HepG2 (cell line): Measurements from ENCODE around the gene KHNYN. TPM values are rescaled to one million over a fixed set of nuclear protein-coding genes. Genes with fewer than 3 reads are reported as not detected.

Experiments used
- AHDC1 ChIP-seq: sonication (generic); formaldehyde crosslinking; IDR thresholded peaks from 2 replicates; pipeline ENCODE4 v1.5.1; 2020; ENCODE audit warnings: mild to moderate bottlenecking, missing genetic modification reagents, borderline replicate concordance
- EZH2 ChIP-seq: conservative IDR thresholded peaks from 2 replicates; pipeline ENCODE4 v1.6.1; 2012; ENCODE audit warnings: mild to moderate bottlenecking, low read depth, low read length, moderate library complexity
- GATAD2A ChIP-seq: IDR thresholded peaks from 2 replicates; pipeline ENCODE4 v1.6.1; 2016
- HDAC2 ChIP-seq: sonication (generic); formaldehyde crosslinking; IDR thresholded peaks from 2 replicates; pipeline ENCODE4 v1.4.0; 2020; ENCODE audit warnings: missing genetic modification reagents
- HOXA5 ChIP-seq: sonication (generic); formaldehyde crosslinking; IDR thresholded peaks from 2 replicates; pipeline ENCODE4 v1.4.0; 2020; ENCODE audit warnings: missing genetic modification reagents
- MEIS1 ChIP-seq: sonication (generic); formaldehyde crosslinking; IDR thresholded peaks from 2 replicates; pipeline ENCODE4 v1.9.0; 2021; ENCODE audit warnings: mild to moderate bottlenecking, missing genetic modification reagents, moderate library complexity, borderline replicate concordance
- MYNN ChIP-seq: sonication (generic); formaldehyde crosslinking; IDR thresholded peaks from 2 replicates; pipeline ENCODE4 v1.4.0; 2020; ENCODE audit warnings: mild to moderate bottlenecking, low read depth, missing genetic modification reagents
- PHF8 ChIP-seq: sonication (generic); formaldehyde crosslinking; IDR thresholded peaks from 2 replicates; pipeline ENCODE4 v1.5.0; 2020; ENCODE audit warnings: missing genetic modification reagents
- POGK ChIP-seq: sonication (generic); formaldehyde crosslinking; conservative IDR thresholded peaks from 2 replicates; pipeline ENCODE4 v1.8.0; 2022; ENCODE audit warnings: mild to moderate bottlenecking, moderate library complexity, missing genetic modification reagents
- RBM39 ChIP-seq: fragments of 200-400 bp; formaldehyde crosslinking; IDR thresholded peaks from one replicate; pipeline ENCODE4 v1.6.1; 2018; ENCODE audit warnings: antibody characterized with exemption, mild to moderate bottlenecking, low read depth, low read length; ENCODE audit not compliant: poor library complexity, severe bottlenecking
- TFDP1 ChIP-seq: IDR thresholded peaks from 2 replicates; pipeline ENCODE4 v1.6.1; 2016; ENCODE audit warnings: missing compliant biosample characterization, missing genetic modification reagents, borderline replicate concordance
- THAP9 ChIP-seq: sonication (generic); formaldehyde crosslinking; IDR thresholded peaks from 2 replicates; pipeline ENCODE4; 2020; ENCODE audit warnings: missing genetic modification reagents, mild to moderate bottlenecking, borderline replicate concordance
- ZNF10 ChIP-seq: sonication (generic); formaldehyde crosslinking; IDR thresholded peaks from 2 replicates; pipeline ENCODE4 v1.4.0; 2020; ENCODE audit warnings: mild to moderate bottlenecking, low read depth, missing genetic modification reagents, borderline replicate concordance
- ZNF44 ChIP-seq: sonication (generic); formaldehyde crosslinking; IDR thresholded peaks from 2 replicates; pipeline ENCODE4 v1.5.1; 2020; ENCODE audit warnings: mild to moderate bottlenecking, missing genetic modification reagents
- ZNF569 ChIP-seq: sonication (generic); formaldehyde crosslinking; IDR thresholded peaks from 2 replicates; pipeline ENCODE4 v1.5.0; 2020; ENCODE audit warnings: mild to moderate bottlenecking, missing genetic modification reagents, moderate library complexity, borderline replicate concordance
- ZNF83 ChIP-seq: sonication (generic); formaldehyde crosslinking; IDR thresholded peaks from 2 replicates; pipeline ENCODE4 v1.4.0; 2020; ENCODE audit warnings: missing genetic modification reagents, mild to moderate bottlenecking, borderline replicate concordance
- ZSCAN30 ChIP-seq: sonication (generic); formaldehyde crosslinking; IDR thresholded peaks from 2 replicates; pipeline ENCODE4 v1.5.0; 2020; ENCODE audit warnings: mild to moderate bottlenecking, missing genetic modification reagents
- polyA plus RNA-seq, 8 experiments: library from polyadenylated mRNA; depleted of rRNA in 3 of 8; stranded (reverse) in 7 of 8; unstranded in 1 of 8; fragments of >200 nt; fragmentation: Illumina TruSeq in 4 of 8; extraction: Trizol in 4 of 8; gene quantifications; 2 replicates each; pipeline versions ENCODE4 v1.2.1 to v1.2.3, GENCODE V29; 2011 to 2016; ENCODE audit warnings: low read depth in 4 of 8, missing spikeins in 1 of 8, mixed read lengths in 1 of 8; ENCODE audit not compliant: insufficient read depth in 1 of 8
- total RNA-seq, 5 experiments: library from RNA; depleted of rRNA; stranded (reverse); fragments of >200 nt; fragmentation: Illumina TruSeq; extraction: Trizol; gene quantifications; 2 replicates each; pipeline ENCODE4 v1.2.3, GENCODE V29; 2016; ENCODE audit warnings: low read depth in 1 of 5

Gene KHNYN
- total and polyA plus RNA-seq, 2 of the 13 experiments (the other 11 are each of a cell fraction or from before 2014, with no cell fraction given), result 52.8 to 75.7 TPM

- peak; percentile 26; the same call in 1 of the 2 replicates for TF ChIP-seq THAP9
- TF ChIP-seq ZNF44 (CRISPR knock-in tag), result peak; percentile 77; the same call in 1 of the 2 replicates
- TF ChIP-seq TFDP1 (CRISPR knock-in tag), result no peak
- TF ChIP-seq EZH2, result no peak
- no peak for TF ChIP-seq ZNF569 (CRISPR knock-in tag)
- no peak for TF ChIP-seq HOXA5
- TF ChIP-seq ZSCAN30 (CRISPR knock-in tag), result no peak
- TF ChIP-seq AHDC1 (CRISPR knock-in tag), result no peak
- TF ChIP-seq MYNN (CRISPR knock-in tag), result 0 out of 2 replicates have a peak, but pooled peaks have one; percentile 40
- TF ChIP-seq MEIS1, result no peak
- TF ChIP-seq HDAC2 (CRISPR knock-in tag), result no peak
- TF ChIP-seq GATAD2A (CRISPR knock-in tag), result peak; percentile 56; the same call in 1 of the 2 replicates
- TF ChIP-seq ZNF10 (CRISPR knock-in tag), result no peak
- no peak for TF ChIP-seq PHF8 (CRISPR knock-in tag)
- 0 out of 2 replicates have a peak, but pooled peaks have one; percentile 17 for TF ChIP-seq ZNF83 (CRISPR knock-in tag)
- TF ChIP-seq POGK (CRISPR knock-in tag), result 0 out of 2 replicates have a peak, but pooled peaks have one; percentile 13
- TF ChIP-seq RBM39, result no peak
Observed at GRCh38 chr14:24436355-24437019, 6.7 kb downstream of the KHNYN start (continued).
